ENCODE data around the gene CCR3.

The CCR3 gene

GRCh38 chr3:46277476-46277875 lies 35.2 kb downstream of the CCR3 start:
- DNase-seq = peak in 1 of 3 donors; percentile 34

GRCh38 chr3:46278816-46279672 lies 36.8 kb downstream of the CCR3 start:
- DNase-seq = peak in 1 of 3 donors; percentile 17

- DNase-seq = peak in 2 of 3 donors; percentile 39 to 48
Observed at GRCh38 chr3:46280105-46280797, 38.0 kb downstream of the CCR3 start.

- DNase-seq = peak in 1 of 3 donors; percentile 15
Observed at GRCh38 chr3:46281551-46281950, 39.3 kb downstream of the CCR3 start.

- DNase-seq = no peak
Observed at GRCh38 chr3:46282041-46282440, 39.8 kb downstream of the CCR3 start.

- DNase-seq = peak in 1 of 3 donors; percentile 10
Observed at GRCh38 chr3:46282696-46283095, 40.4 kb downstream of the CCR3 start.

GRCh38 chr3:46283881-46284450 lies 41.7 kb downstream of the CCR3 start:
- peak in 2 of 3 donors; percentile 33 to 43 for DNase-seq

- peak in 2 of 3 donors; percentile 15 to 35 for DNase-seq
Observed at GRCh38 chr3:46284981-46285683, 42.9 kb downstream of the CCR3 start.

- no peak for DNase-seq
Observed at GRCh38 chr3:46285931-46286619, 43.8 kb downstream of the CCR3 start.

GRCh38 chr3:46286947-46287565 lies 44.8 kb downstream of the CCR3 start:
- DNase-seq = peak in 1 of 3 donors; percentile 11

- DNase-seq = no peak
Observed at GRCh38 chr3:46289551-46289950, 47.3 kb downstream of the CCR3 start.

- DNase-seq = peak; percentile 55 to 67 (median 56)
Observed at GRCh38 chr3:46289966-46290365, 47.7 kb downstream of the CCR3 start.

- no peak for DNase-seq
Observed at GRCh38 chr3:46291046-46291445, 48.8 kb downstream of the CCR3 start.

- DNase-seq = no peak
Observed at GRCh38 chr3:46293035-46293724, 50.9 kb downstream of the CCR3 start.

- DNase-seq = peak in 2 of 3 donors; percentile 48 to 58
Observed at GRCh38 chr3:46293991-46294833, 52.0 kb downstream of the CCR3 start.

- no peak for DNase-seq
Observed at GRCh38 chr3:46296826-46297225, 54.6 kb downstream of the CCR3 start.

- DNase-seq = peak; percentile 53 to 58 (median 58)
Observed at GRCh38 chr3:46297658-46298423, 55.6 kb downstream of the CCR3 start.

- no peak for DNase-seq
Observed at GRCh38 chr3:46298871-46299607, 56.8 kb downstream of the CCR3 start.

Measured in suppressor macrophage treated with lipopolysaccharide for 1 hour (primary cell).